Right lobe of liver (tissue), 6 donors: ENCODE data around the gene ATXN1. TPM values are rescaled to one million over a fixed set of nuclear protein-coding genes. Genes with fewer than 3 reads are reported as not detected.

Experiments
- ATAC-seq, 4 donors: fragments of 200-7000 bp; cut with Tn5 transposase; one replicate each; pipeline ENCODE4 v1.9.1; 2020; ENCODE audit warnings: mild to moderate bottlenecking in 4 of 4, moderate library complexity in 4 of 4
- DNase-seq, 3 donors: peaks; one replicate each; pipeline ENCODE4 v3.0.0-alpha.2; 2020
- H3K27ac ChIP-seq, 3 donors: fragments of 200-600 bp; one replicate each; pipeline ENCODE4 v1.8.0; 2022
- H3K27me3 ChIP-seq, 2 donors: fragments of 200-600 bp; one replicate each; pipeline ENCODE4 v1.8.0; 2022
- H3K36me3 ChIP-seq, 4 donors: fragments of 200-600 bp; sonication (generic) in 1 of 4; one replicate each; pipeline versions ENCODE4 v1.5.1 to v1.8.0; 2017 to 2022; ENCODE audit warnings: control low read depth in 1 of 4
- H3K4me1 ChIP-seq, 4 donors: fragments of 200-600 bp; sonication (generic) in 1 of 4; one replicate each; pipeline versions ENCODE4 v1.5.1 to v1.8.0; 2017 to 2022; ENCODE audit warnings: control low read depth in 1 of 4
- H3K4me3 ChIP-seq, 3 donors: fragments of 200-600 bp; one replicate each; pipeline ENCODE4 v1.8.0; 2022
- H3K9me3 ChIP-seq, 4 donors: fragments of 200-600 bp; sonication (generic) in 1 of 4; one replicate each; pipeline versions ENCODE4 v1.5.1 to v1.8.0; 2017 to 2022; ENCODE audit warnings: control low read depth in 1 of 4
- POLR2A ChIP-seq: fragments of 450-650 bp; IDR thresholded peaks from one replicate; pipeline ENCODE4 v1.6.1; 2017; ENCODE audit warnings: antibody characterized with exemption, mild to moderate bottlenecking
- WGBS: methylation state at CpG from one replicate; pipeline ENCODE4 v1.1.6; 2018; ENCODE audit warnings: low coverage, low lambda C conversion rate; ENCODE audit not compliant: insufficient coverage; ENCODE audit errors: missing lambda C conversion rate; 5-methylcytosine and 5-hydroxymethylcytosine counted together
- intact Hi-C, 2 donors: fragments of 100-400 bp; cut with DNase I; formaldehyde crosslinking; loops; one replicate each; pipeline versions ENCODE4 v1.11.2 to v1.14.1; 2022
- total RNA-seq, 6 experiments: library from RNA; depleted of rRNA in 2 of 6; stranded (reverse); fragments of >200 nt in 2 of 6; fragmentation: NEBNext Ultra II Directional in 3 of 6; extraction: Animal tissue kit (Norgen Biotek cat#: 25700) in 3 of 6; gene quantifications; one replicate each; pipeline versions ENCODE4 v1.1.0 to v1.2.4, GENCODE V29; 2016 to 2023
- TF ChIP-seq, protein P1 (sequence below), 4 donors: fragments of 200-600 bp in 3 of 4; fragments of 450-650 bp in 1 of 4; IDR thresholded peaks; one replicate each; pipeline versions ENCODE4 v1.5.1 to v1.8.0; 2016 to 2022; ENCODE audit warnings: antibody characterized with exemption in 4 of 4, mild to moderate bottlenecking in 2 of 4
- donor health status: DM: no; HTN: yes; CAD: no.
- donor health status: DM: no; HTN: no; CAD: no.
- donor health status: DM: no; HTN: no; CAD: no.
- donor health status: DM: no; HTN: yes; CAD: no.
- donor health status: DM: no; HTN: yes; CAD: no.

The ATXN1 gene
- total RNA-seq, 6 experiments from 2014 or later: 23.2 to 28.7 (median 25.0) TPM

DNA sequence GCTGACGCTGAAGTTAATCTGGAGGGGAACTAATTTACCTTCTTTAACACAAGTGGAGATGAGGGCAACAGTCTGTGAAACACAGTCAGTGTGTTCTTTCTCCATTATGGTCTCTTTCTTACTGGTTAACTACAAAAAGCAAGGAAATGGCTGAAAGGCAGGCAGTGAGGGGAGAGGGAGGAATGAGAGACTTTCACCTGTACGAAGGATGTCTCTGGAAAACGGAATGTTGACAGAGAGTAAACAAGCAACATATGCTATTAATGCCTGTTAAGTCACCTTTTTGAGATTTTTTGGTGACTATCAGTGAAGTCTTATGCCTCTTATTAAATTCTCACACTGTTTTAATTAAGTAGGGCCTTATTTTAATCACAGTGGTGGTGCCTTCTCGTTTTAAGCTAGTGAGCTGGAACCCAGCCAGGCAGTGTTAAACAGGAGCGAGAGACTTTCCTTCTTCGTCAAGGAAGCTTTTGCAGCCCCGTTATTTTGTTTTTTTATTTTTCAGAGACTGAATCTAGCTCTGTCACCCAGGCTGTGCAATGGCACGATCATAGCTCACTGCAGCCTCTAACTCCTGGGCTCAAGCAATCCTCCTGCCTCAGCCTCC, 165.6 kb downstream of the ATXN1 start:
- Histone ChIP-seq H3K9me3 (no peaks in the 10 kb centered on the region), H3K4me3 (no peak overlapping the region), H3K27ac (no peak overlapping the region), H3K27me3 (no peaks in the 10 kb centered on the region), H3K36me3 (no peaks in the 10 kb centered on the region), H3K4me1 (peaks cover 0 to 3% (median under 1%) of the 10 kb centered on the region in 4 donors)
- 71% methylated on average over 8 of the region's 8 CpGs for WGBS
- no peak for DNase-seq
- TF ChIP-seq, protein P1, sequence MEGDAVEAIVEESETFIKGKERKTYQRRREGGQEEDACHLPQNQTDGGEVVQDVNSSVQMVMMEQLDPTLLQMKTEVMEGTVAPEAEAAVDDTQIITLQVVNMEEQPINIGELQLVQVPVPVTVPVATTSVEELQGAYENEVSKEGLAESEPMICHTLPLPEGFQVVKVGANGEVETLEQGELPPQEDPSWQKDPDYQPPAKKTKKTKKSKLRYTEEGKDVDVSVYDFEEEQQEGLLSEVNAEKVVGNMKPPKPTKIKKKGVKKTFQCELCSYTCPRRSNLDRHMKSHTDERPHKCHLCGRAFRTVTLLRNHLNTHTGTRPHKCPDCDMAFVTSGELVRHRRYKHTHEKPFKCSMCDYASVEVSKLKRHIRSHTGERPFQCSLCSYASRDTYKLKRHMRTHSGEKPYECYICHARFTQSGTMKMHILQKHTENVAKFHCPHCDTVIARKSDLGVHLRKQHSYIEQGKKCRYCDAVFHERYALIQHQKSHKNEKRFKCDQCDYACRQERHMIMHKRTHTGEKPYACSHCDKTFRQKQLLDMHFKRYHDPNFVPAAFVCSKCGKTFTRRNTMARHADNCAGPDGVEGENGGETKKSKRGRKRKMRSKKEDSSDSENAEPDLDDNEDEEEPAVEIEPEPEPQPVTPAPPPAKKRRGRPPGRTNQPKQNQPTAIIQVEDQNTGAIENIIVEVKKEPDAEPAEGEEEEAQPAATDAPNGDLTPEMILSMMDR (IDR thresholded peaks at IDR 0.05): no peak
- TF ChIP-seq POLR2A: no peak
- intact Hi-C loops: no loop called here
- peak in 2 of 4 donors; percentile 41 to 54 for ATAC-seq

DNA sequence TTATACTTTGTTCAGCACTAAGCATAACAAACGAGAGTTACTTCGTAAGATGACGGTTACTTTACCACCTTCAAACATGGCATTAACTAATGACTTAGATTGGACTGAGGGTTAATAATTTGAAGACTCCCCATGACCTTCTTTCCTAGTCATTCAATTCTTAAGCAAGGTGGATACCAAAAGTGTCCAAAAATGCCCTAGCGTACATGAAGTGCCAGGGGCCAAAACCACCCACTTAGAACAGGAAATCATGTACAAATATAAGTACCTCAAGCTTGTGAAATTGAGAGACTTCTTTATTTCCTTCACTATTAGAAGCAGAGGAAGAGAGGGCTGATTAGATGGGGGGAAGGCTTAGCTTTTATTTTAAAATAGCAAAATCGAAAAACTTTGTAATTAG, 166.4 kb downstream of the ATXN1 start:
- Histone ChIP-seq H3K4me3 (no peak overlapping the region), H3K36me3 (no peaks in the 10 kb centered on the region), H3K27me3 (no peaks in the 10 kb centered on the region), H3K27ac (no peak overlapping the region), H3K4me1 (peaks cover 0 to 8% (median 3%) of the 10 kb centered on the region in 4 donors), H3K9me3 (no peaks in the 10 kb centered on the region)
- intact Hi-C loops: no loop called here
- ATAC-seq (no peak), DNase-seq (no peak)
- WGBS: 82% methylated on average over 5 of the region's 5 CpGs
- TF ChIP-seq, protein P1 (IDR thresholded peaks at IDR 0.05): no peak
- no peak for TF ChIP-seq POLR2A

DNA sequence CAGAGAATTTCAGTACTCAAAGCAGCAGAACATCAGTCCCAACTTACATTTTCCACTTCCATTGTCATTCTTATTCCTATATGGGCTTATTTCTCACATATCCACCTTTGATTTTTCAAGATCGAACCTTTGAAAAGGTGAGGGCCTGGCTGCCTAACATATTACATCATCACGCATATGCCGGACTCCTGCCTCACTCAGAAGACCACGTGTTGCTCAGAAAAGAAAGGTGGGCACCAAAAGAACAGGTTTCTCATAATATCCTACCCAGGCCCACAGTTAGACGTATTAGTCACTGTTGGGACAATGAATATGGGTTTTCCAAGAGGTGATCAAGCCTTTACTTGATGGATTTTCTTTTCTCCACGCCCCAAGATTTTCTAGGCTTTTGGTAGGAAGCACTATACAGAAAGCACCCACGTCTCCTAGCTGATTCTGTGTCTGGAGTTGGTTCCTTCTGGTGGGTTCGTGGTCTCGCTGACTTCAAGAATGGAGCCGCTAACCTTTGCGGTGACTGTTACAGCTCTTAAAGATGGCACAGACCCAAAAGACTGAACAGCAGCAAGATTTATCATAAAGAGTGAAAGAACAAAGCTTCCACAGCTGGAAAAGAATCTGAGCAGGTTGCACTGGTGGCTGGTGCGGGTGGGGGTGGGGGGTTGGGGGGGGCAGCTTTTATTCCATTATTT, 168.9 kb downstream of the ATXN1 start:
- Histone ChIP-seq H3K27ac (no peak overlapping the region), H3K4me3 (no peak overlapping the region), H3K36me3 (no peaks in the 10 kb centered on the region), H3K27me3 (no peaks in the 10 kb centered on the region), H3K4me1 (peaks cover 0 to 8% (median 3%) of the 10 kb centered on the region in 4 donors), H3K9me3 (no peaks in the 10 kb centered on the region)
- intact Hi-C loops: no loop called here
- no peak for TF ChIP-seq POLR2A
- TF ChIP-seq, protein P1 (IDR thresholded peaks at IDR 0.05): no peak
- 77% methylated on average over 12 of the region's 12 CpGs for WGBS
- DNase-seq (no peak), ATAC-seq (no peak)

DNA sequence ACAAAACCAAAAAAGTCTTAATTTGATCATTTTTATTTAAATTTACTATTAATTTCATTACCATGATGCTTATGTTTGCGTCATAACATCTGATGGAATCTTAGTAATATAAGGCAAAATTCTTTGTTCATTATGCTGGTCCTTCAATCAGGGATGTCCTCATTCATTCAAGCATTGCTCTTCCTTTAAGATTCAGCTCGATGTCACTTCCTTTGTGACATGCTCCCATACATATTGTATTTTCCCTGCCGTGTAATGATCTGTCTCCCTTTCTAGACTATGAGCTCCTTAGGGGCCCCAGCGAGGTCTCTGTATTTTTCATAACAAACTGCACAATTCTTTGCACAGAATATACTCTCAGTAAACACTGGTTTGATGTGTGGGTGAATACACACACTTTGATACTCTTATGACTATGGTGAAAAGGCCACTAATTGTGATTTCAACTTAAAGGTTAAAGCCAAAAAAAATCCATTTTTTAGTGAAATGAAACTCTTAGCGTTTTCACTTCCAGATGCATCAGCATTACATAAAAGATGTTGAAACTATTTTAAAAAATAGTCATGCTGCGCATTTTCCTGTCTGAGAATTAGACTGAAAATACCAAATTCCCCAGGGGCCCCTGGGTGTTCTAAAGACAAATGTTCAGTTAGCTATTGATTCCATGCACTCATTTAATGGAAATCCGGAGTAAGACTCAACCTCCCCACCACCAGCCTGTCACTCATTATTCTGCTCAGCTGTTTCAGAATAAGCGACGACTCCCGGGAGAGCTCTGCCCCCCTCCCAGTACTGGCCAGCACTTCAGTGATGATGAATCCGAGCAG, 169.7 kb downstream of the ATXN1 start:
- Histone ChIP-seq H3K4me1 (peaks cover 0 to 13% (median 3%) of the 10 kb centered on the region in 4 donors), H3K36me3 (no peaks in the 10 kb centered on the region), H3K27me3 (no peaks in the 10 kb centered on the region), H3K4me3 (no peak overlapping the region), H3K27ac (no peak overlapping the region), H3K9me3 (no peaks in the 10 kb centered on the region)
- ATAC-seq (no peak), DNase-seq (no peak)
- TF ChIP-seq, protein P1 (IDR thresholded peaks at IDR 0.05): no peak
- TF ChIP-seq POLR2A: no peak
- 67% methylated on average over 9 of the region's 11 CpGs for WGBS
- intact Hi-C loops: no loop called here
